ENCODE data around the gene ERBB2. TPM values are rescaled to one million over a fixed set of nuclear protein-coding genes. Genes with fewer than 3 reads are reported as not detected.
"Not testable (repeated sequence)": the region's sequence is repeated elsewhere in the genome, so short reads cannot be mapped to it uniquely, and the experiment has no call there.

Gene ERBB2
- total RNA-seq, 1 donor from 2014 or later, result 49.0 TPM

DNA sequence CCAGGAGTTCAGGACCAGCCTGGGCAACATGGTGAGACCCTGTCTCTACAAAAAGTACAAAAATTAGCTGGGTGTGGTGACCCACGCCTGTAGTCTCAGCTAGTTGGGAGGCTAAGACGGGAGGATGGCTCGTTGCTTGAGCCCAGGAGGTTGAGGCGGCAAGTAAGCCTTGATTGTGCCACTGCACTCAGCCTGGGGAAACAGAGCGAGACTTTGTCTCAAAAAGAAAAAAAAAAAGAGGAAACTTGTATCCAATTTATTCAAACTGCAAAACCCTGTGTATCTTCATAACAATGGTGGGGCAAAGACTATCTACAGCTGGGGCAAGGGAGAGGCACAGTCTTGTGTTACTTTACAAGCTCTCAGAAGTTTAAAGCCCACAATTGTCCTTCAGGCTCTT lies 59.3 kb downstream of the ERBB2 start:
- Mint-ChIP-seq H3K36me3 (ENCODE audit: low read depth, unreplicated experiment) (no peaks in the 10 kb centered on the region), H3K9me3 (ENCODE audit: unreplicated experiment) (no peaks in the 10 kb centered on the region), H3K4me1 (ENCODE audit: unreplicated experiment) (no peaks in the 10 kb centered on the region), H3K27ac (ENCODE audit: unreplicated experiment) (no peak overlapping the region), H3K4me3 (ENCODE audit: unreplicated experiment) (no peak overlapping the region), H3K27me3 (ENCODE audit: unreplicated experiment) (no peaks in the 10 kb centered on the region)
- DNase-seq (ENCODE audit: low spot score), result no peak
- TF ChIP-seq, protein P1, sequence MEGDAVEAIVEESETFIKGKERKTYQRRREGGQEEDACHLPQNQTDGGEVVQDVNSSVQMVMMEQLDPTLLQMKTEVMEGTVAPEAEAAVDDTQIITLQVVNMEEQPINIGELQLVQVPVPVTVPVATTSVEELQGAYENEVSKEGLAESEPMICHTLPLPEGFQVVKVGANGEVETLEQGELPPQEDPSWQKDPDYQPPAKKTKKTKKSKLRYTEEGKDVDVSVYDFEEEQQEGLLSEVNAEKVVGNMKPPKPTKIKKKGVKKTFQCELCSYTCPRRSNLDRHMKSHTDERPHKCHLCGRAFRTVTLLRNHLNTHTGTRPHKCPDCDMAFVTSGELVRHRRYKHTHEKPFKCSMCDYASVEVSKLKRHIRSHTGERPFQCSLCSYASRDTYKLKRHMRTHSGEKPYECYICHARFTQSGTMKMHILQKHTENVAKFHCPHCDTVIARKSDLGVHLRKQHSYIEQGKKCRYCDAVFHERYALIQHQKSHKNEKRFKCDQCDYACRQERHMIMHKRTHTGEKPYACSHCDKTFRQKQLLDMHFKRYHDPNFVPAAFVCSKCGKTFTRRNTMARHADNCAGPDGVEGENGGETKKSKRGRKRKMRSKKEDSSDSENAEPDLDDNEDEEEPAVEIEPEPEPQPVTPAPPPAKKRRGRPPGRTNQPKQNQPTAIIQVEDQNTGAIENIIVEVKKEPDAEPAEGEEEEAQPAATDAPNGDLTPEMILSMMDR (IDR thresholded peaks at IDR 0.05; ENCODE audit: unreplicated experiment), result no peak

DNA sequence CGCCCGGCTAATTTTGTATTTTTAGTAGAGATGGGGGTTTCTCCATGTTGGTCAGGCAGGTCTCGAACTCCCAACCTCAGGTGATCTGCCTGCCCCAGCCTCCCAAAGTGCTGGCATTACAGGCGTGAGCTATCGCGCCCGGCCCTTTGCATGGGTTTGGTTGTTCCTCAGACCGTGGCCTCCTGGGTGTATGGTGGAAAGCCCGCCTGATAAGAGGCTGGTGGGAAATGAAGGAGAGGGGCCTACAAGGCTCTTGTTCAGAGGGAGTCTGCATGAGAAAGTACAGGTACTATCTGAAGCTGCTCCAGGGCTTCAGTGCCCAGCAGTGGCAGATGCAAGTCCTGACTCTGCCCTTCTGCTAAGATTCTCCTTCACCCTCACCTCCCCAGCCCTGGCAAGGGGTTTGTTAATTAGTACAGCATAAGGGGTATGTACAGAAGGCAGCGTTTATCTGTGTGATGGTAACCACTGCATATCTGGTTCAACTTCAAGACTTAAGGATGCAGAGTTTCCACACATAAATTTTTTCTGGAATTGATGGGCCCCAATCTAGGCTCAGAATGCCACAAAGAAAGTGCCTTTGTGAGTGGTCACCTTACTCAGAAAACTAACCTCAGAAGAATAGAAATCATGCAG lies 62.1 kb downstream of the ERBB2 start:
- H3K4me1 Mint-ChIP-seq (ENCODE audit: unreplicated experiment), result no peaks in the 10 kb centered on the region
- DNase-seq (ENCODE audit: low spot score), result no peak
- no peak overlapping the region for H3K27ac Mint-ChIP-seq (ENCODE audit: unreplicated experiment)
- no peaks in the 10 kb centered on the region for H3K9me3 Mint-ChIP-seq (ENCODE audit: unreplicated experiment)
- TF ChIP-seq, protein P1 (IDR thresholded peaks at IDR 0.05; ENCODE audit: unreplicated experiment), result no peak
- no peak overlapping the region for H3K4me3 Mint-ChIP-seq (ENCODE audit: unreplicated experiment)
- H3K36me3 Mint-ChIP-seq (ENCODE audit: low read depth, unreplicated experiment), result no peaks in the 10 kb centered on the region
- H3K27me3 Mint-ChIP-seq (ENCODE audit: unreplicated experiment), result no peaks in the 10 kb centered on the region

DNA sequence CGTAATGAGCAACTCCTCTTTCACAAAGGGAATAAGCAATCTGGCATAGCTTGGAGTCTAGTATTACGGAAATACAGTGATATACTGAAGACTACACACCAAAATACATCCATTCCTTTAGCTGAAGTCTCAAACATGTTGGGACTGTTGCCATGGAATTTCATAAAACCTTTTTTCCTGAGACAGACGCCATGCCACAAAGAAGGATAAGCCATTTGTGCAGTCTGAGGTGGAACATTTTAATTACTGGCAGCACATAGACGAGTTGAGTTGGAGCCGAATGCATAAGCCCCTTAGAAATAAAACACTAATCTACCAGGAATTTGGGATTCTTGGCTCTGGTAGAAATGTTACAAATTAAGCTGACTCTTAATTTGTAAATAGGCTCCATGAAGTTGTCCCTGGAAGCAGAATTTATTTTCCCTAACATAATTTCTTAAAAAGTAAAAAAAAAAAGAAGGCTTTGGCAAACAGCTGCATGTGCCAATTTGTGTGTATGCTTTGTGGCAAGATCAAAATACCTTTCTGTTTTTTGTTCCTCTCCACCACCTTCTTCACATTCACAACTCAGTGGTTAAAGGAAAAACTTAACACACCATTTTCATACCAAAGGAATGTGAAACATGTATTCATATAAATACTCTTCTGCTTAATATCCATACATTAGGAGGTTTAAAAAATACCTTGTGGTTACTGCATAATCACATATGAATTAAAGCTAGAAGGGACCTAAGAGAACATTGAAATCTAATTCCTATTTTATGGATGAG lies 63.4 kb downstream of the ERBB2 start:
- H3K4me1 Mint-ChIP-seq (ENCODE audit: unreplicated experiment), result no peaks in the 10 kb centered on the region
- DNase-seq (ENCODE audit: low spot score), result no peak
- peaks cover 2% of the 10 kb centered on the region for H3K27me3 Mint-ChIP-seq (ENCODE audit: unreplicated experiment)
- no peaks in the 10 kb centered on the region for H3K9me3 Mint-ChIP-seq (ENCODE audit: unreplicated experiment)
- no peak overlapping the region for H3K27ac Mint-ChIP-seq (ENCODE audit: unreplicated experiment)
- H3K4me3 Mint-ChIP-seq (ENCODE audit: unreplicated experiment), result no peak overlapping the region
- no peaks in the 10 kb centered on the region for H3K36me3 Mint-ChIP-seq (ENCODE audit: low read depth, unreplicated experiment)
- TF ChIP-seq, protein P1 (IDR thresholded peaks at IDR 0.05; ENCODE audit: unreplicated experiment), result no peak

DNA sequence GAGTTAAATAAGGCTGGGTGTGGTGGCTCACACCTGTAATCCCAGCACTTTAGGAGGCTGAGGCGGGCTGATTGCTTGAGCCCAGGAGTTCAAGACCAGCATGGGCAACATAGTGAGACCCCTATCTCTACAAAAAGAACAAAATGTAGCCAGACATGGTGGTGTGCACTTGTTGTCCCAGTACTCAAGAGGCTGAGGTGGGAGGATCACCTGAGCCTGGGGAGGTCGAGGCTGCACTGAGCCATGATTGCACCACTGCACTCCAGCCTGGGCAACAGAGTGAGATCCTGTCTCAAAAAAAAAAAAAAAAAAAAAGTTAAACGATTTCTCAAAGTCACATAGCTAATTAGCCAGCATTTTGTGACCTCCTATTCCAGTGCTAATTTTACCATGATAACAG lies 64.3 kb downstream of the ERBB2 start:
- not testable (repeated sequence) for H3K27me3 Mint-ChIP-seq (ENCODE audit: unreplicated experiment); H3K4me1 Mint-ChIP-seq (ENCODE audit: unreplicated experiment); H3K36me3 Mint-ChIP-seq (ENCODE audit: low read depth, unreplicated experiment); H3K27ac Mint-ChIP-seq (ENCODE audit: unreplicated experiment); DNase-seq (ENCODE audit: low spot score); H3K4me3 Mint-ChIP-seq (ENCODE audit: unreplicated experiment); H3K9me3 Mint-ChIP-seq (ENCODE audit: unreplicated experiment)

DNA sequence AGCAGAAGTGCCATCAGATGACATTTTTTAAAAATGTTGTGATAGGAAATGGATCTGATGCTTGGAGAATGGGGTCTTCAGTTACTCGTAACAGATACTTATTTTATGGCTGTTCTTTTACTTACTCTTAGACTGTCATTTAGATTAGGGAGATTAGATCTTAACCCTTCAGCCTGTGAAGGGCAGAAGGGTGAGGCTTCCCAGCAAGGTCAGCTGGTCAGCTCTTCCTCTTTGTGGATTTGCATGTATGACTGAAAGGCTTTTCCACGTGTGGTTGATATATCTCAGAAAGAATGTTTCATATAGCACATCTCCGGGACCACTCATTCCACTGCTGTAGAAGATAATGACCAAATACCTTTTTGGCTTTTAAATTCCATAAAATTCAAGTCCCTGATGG lies 65.3 kb downstream of the ERBB2 start:
- peaks cover 2% of the 10 kb centered on the region for H3K27me3 Mint-ChIP-seq (ENCODE audit: unreplicated experiment)
- H3K36me3 Mint-ChIP-seq (ENCODE audit: low read depth, unreplicated experiment), result no peaks in the 10 kb centered on the region
- no peaks in the 10 kb centered on the region for H3K9me3 Mint-ChIP-seq (ENCODE audit: unreplicated experiment)
- no peak overlapping the region for H3K4me3 Mint-ChIP-seq (ENCODE audit: unreplicated experiment)
- H3K27ac Mint-ChIP-seq (ENCODE audit: unreplicated experiment), result no peak overlapping the region
- TF ChIP-seq, protein P1 (IDR thresholded peaks at IDR 0.05; ENCODE audit: unreplicated experiment), result no peak
- no peaks in the 10 kb centered on the region for H3K4me1 Mint-ChIP-seq (ENCODE audit: unreplicated experiment)
- DNase-seq (ENCODE audit: low spot score), result no peak

All from endothelial cell (in vitro differentiated cells).